SU-DHL-6 (cell line): Measurements from ENCODE around the gene ASB16.

Experiments
- EZH2phosphoT487 ChIP-seq: fragments of 200-600 bp; sonication (generic), shearing (Covaris generic); conservative IDR thresholded peaks from 2 replicates; pipeline ENCODE4 v1.6.1; 2018; ENCODE audit warnings: mild to moderate bottlenecking, antibody characterized with exemption, low read length, moderate library complexity, mixed read lengths
- TF ChIP-seq, protein P1 (sequence below): fragments of 200-600 bp; sonication (generic); IDR thresholded peaks from one replicate; pipeline ENCODE4 v1.5.1; 2017; ENCODE audit warnings: antibody characterized with exemption, mild to moderate bottlenecking, low read length, moderate library complexity; ENCODE audit not compliant: insufficient read depth, poor library complexity, severe bottlenecking

DNA sequence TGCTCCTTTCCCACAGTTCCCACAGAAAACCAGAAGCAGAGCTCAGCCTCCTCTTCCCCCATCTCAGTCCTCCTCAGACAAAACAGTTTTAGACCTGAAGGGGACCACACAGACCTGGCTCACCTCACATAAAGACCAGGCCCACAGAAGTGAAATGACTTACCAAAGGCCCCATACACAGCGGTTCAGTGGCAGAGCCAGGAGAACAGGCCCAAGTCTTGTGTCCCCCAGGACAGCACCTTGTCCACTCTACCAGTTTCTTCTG, 43.7 kb downstream of the ASB16 start:
- TF ChIP-seq, protein P1, sequence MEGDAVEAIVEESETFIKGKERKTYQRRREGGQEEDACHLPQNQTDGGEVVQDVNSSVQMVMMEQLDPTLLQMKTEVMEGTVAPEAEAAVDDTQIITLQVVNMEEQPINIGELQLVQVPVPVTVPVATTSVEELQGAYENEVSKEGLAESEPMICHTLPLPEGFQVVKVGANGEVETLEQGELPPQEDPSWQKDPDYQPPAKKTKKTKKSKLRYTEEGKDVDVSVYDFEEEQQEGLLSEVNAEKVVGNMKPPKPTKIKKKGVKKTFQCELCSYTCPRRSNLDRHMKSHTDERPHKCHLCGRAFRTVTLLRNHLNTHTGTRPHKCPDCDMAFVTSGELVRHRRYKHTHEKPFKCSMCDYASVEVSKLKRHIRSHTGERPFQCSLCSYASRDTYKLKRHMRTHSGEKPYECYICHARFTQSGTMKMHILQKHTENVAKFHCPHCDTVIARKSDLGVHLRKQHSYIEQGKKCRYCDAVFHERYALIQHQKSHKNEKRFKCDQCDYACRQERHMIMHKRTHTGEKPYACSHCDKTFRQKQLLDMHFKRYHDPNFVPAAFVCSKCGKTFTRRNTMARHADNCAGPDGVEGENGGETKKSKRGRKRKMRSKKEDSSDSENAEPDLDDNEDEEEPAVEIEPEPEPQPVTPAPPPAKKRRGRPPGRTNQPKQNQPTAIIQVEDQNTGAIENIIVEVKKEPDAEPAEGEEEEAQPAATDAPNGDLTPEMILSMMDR, result no peak
- no peak for TF ChIP-seq EZH2phosphoT487
